K562 (cell line): Measurements from ENCODE around the gene ZAP70. TPM values are rescaled to one million over a fixed set of nuclear protein-coding genes. Genes with fewer than 3 reads are reported as not detected.

Source experiments
- CREB3 ChIP-seq: fragments of 450-650 bp; conservative IDR thresholded peaks from 2 replicates; pipeline ENCODE4 v1.6.1; 2016; ENCODE audit warnings: missing genetic modification characterization, low read depth, mild to moderate bottlenecking, missing compliant biosample characterization, moderate library complexity
- DPF2 ChIP-seq: fragments of 450-650 bp; IDR thresholded peaks from 2 replicates; pipeline ENCODE4 v1.6.1; 2016
- EP300 ChIP-seq: IDR thresholded peaks from 2 replicates; pipeline ENCODE4 v1.6.1; 2012; ENCODE audit warnings: low read length, improper control_type of control experiment
- FOXK1 ChIP-seq: sonication (generic); formaldehyde crosslinking; IDR thresholded peaks from 2 replicates; pipeline ENCODE4 v1.8.0; 2022; ENCODE audit warnings: missing genetic modification reagents, mild to moderate bottlenecking, borderline replicate concordance
- GATAD2A ChIP-seq: fragments of 450-650 bp; IDR thresholded peaks from 2 replicates; pipeline ENCODE4 v1.6.1; 2017
- NR2C1 ChIP-seq, 2 experiments: fragments of 450-650 bp; IDR thresholded peaks; 2 replicates each; pipeline ENCODE4 v1.6.1; 2017; ENCODE audit warnings: mild to moderate bottlenecking in 2 of 2, antibody characterized with exemption in 1 of 2, inconsistent platforms in 1 of 2, missing compliant biosample characterization in 1 of 2, missing genetic modification characterization in 1 of 2
- NR4A1 ChIP-seq, 2 experiments: fragments of 250-450 bp in 1 of 2; fragments of 450-650 bp in 1 of 2; sonication (Bioruptor Pico) in 1 of 2; IDR thresholded peaks; 2 replicates each; pipeline versions ENCODE4 v1.4.0 to v1.6.1; 2016 to 2020; ENCODE audit warnings: mild to moderate bottlenecking in 2 of 2, missing compliant biosample characterization in 1 of 2, missing genetic modification characterization in 1 of 2, moderate library complexity in 1 of 2
- PKNOX1 ChIP-seq: fragments of 450-650 bp; IDR thresholded peaks from 2 replicates; pipeline ENCODE4 v1.6.1; 2016
- POLR2AphosphoS5 ChIP-seq: IDR thresholded peaks from 2 replicates; pipeline ENCODE4 v1.6.1; 2011; ENCODE audit warnings: mild to moderate bottlenecking, low read depth, low read length, moderate library complexity; ENCODE audit not compliant: control insufficient read depth, insufficient read depth
- RCOR1 ChIP-seq, 2 experiments: IDR thresholded peaks; 2 replicates each; pipeline ENCODE4 v1.6.1; 2012; ENCODE audit warnings: low read depth in 2 of 2, low read length in 2 of 2, borderline replicate concordance in 1 of 2, improper control_type of control experiment in 1 of 2
- SMAD4 ChIP-seq: fragments of 250-450 bp; sonication (Bioruptor Pico); conservative IDR thresholded peaks from 2 replicates; pipeline ENCODE4 v1.8.0; 2021; ENCODE audit warnings: inconsistent platforms, mild to moderate bottlenecking, moderate library complexity
- TAL1 ChIP-seq: fragments of 450-650 bp; IDR thresholded peaks from 2 replicates; pipeline ENCODE4 v1.6.1; 2016; ENCODE audit warnings: mild to moderate bottlenecking
- TFAM ChIP-seq: fragments of 250-450 bp; sonication (Bioruptor Pico); conservative IDR thresholded peaks from 2 replicates; pipeline ENCODE4 v1.5.0; 2021; ENCODE audit warnings: mild to moderate bottlenecking, moderate library complexity
- ZBTB11 ChIP-seq, 3 experiments: fragments of 200-800 bp in 1 of 3; fragments of 250-450 bp in 1 of 3; fragments of 450-650 bp in 1 of 3; sonication (Bioruptor Pico) in 1 of 3; sonication (Bioruptor generic) in 1 of 3; formaldehyde crosslinking in 1 of 3; IDR thresholded peaks; 2 replicates each; pipeline versions ENCODE4 v1.6.1 to v1.8.0; 2016 to 2022; ENCODE audit warnings: mild to moderate bottlenecking in 2 of 3, missing genetic modification characterization in 2 of 3, missing compliant biosample characterization in 1 of 3, moderate library complexity in 1 of 3
- ZNF592 ChIP-seq: fragments of 450-650 bp; IDR thresholded peaks from 2 replicates; pipeline ENCODE4 v1.6.1; 2017; ENCODE audit warnings: antibody characterized with exemption, mild to moderate bottlenecking
- polyA plus RNA-seq, 8 experiments: library from polyadenylated mRNA; depleted of rRNA in 4 of 8; stranded (reverse) in 5 of 8; unstranded in 3 of 8; fragments of >200 nt; fragmentation: Nextera tagmentation in 2 of 8; fragmentation: Illumina TruSeq in 1 of 8; extraction: Ambion mirVana in 2 of 8; extraction: Trizol in 1 of 8; gene quantifications; 2 replicates each; pipeline versions ENCODE4 v1.2.1 to v1.2.3, GENCODE V29; 2011 to 2014; ENCODE audit warnings: inconsistent platforms in 1 of 8, missing spikeins in 1 of 8
- total RNA-seq, 7 experiments: library from RNA; depleted of rRNA in 6 of 7; stranded (reverse); fragments of >200 nt in 6 of 7; fragmentation: Illumina TruSeq in 2 of 7; extraction: Trizol in 2 of 7; gene quantifications; 2 replicates each; pipeline versions ENCODE4 v1.2.1 to v1.2.3, GENCODE V29; 2011 to 2021; ENCODE audit warnings: low replicate concordance in 1 of 7

The ZAP70 gene
- total and polyA plus RNA-seq, 9 of the 15 experiments (the other 6 are each of a cell fraction or from before 2014, with no cell fraction given) = 0.06 to 0.80 (median 0.21) TPM; not detected in 1

GRCh38 chr2:97673182-97673914, 40.0 kb upstream of the ZAP70 start (continued):
- TF ChIP-seq RCOR1 (IDR thresholded peaks at IDR 0.05; ENCODE audit: borderline replicate concordance in 1 of 2, low read depth in 2 of 2, low read length in 2 of 2) = peak in 1 of 2 experiments; percentile 57; a peak in 1 of 4 replicates
- peak; percentile 69 for TF ChIP-seq ZNF592
- TF ChIP-seq TAL1 = peak; percentile 51; the same call in 1 of the 2 replicates
- TF ChIP-seq DPF2 = 0 out of 2 replicates have a peak, but pooled peaks have one; percentile 42
- peak; percentile 42; the same call in 1 of the 2 replicates for TF ChIP-seq SMAD4 (CRISPR knock-in tag)
- TF ChIP-seq NR4A1 (CRISPR knock-in tag; IDR thresholded peaks at IDR 0.05) = no peak
- TF ChIP-seq NR4A1 (tag; IDR thresholded peaks at IDR 0.05) = peak; percentile 64; the same call in 1 of the 2 replicates
- peak in 1 of 3 experiments; percentile 38; a peak in 1 of 6 replicates for TF ChIP-seq ZBTB11 (CRISPR knock-in tag; IDR thresholded peaks at IDR 0.05)
- 0 out of 2 replicates have a peak, but pooled peaks have one; percentile 5 for TF ChIP-seq PKNOX1
- TF ChIP-seq EP300 = peak; percentile 59; the same call in 1 of the 2 replicates
- peak; percentile 28; the same call in 1 of the 2 replicates for TF ChIP-seq POLR2AphosphoS5
- TF ChIP-seq TFAM (CRISPR knock-in tag) = no peak
- 0 out of 2 replicates have a peak, but pooled peaks have one; percentile 69 for TF ChIP-seq FOXK1
- TF ChIP-seq CREB3 (tag) = peak; percentile 63; the same call in 1 of the 2 replicates
- peak; percentile 9; the same call in 1 of the 2 replicates for TF ChIP-seq GATAD2A
- TF ChIP-seq NR2C1 (IDR thresholded peaks at IDR 0.05) = no peak
- TF ChIP-seq NR2C1 (tag; IDR thresholded peaks at IDR 0.05) = peak; percentile 24; the same call in 1 of the 2 replicates
